GM18526 (cell line): Measurements from ENCODE around the gene HLA-C.

Source experiments
- POLR2A ChIP-seq: IDR thresholded peaks from 3 replicates; pipeline ENCODE4 v1.6.1; 2011; ENCODE audit not compliant: insufficient read length; ENCODE audit errors: extremely low read depth

Gene HLA-C

GRCh38 chr6:31272836-31273626 lies 1.1 kb upstream of the HLA-C start:
- no peak for TF ChIP-seq POLR2A

DNA sequence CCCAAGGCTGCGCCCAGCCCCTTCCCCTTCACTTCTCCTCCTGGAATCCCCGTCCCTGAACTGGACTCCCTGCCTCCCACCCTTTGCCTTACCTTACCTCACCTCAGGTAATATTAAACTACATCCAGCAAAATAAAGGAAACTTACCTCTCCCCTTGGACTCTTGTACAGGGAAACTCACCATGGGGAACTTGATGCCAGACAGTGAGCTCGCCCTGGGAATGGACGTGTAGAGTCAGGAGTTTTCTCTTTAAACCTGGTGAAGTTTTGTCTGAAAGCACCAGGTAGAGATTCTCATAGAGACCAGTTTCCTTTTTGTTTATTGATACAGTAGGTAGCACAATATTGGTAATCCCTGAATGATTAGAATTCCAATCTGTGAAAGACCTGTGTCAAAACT lies 544 bp upstream of the HLA-C start:
- no peak for TF ChIP-seq POLR2A

GRCh38 chr6:31270788-31271640 lies 878 bp downstream of the HLA-C start:
- peak; percentile 26 for TF ChIP-seq POLR2A

DNA sequence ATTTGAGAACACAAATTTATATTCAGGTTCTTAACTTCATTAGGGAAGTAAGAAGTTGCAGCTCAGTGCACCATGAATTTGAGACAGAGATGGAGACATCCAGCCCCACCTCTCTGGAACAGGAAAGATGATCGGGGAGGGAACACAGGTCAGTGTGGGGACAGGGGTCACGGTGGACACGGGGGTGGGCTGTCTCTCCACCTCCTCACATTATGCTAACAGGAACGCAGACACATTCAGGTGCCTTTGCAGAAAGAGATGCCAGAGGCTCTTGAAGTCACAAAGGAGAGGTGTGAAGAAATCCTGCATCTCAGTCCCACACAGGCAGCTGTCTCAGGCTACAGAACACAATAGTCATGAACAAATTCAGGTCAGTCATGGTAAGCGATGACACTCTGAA lies 3.1 kb downstream of the HLA-C start:
- no peak for TF ChIP-seq POLR2A

DNA sequence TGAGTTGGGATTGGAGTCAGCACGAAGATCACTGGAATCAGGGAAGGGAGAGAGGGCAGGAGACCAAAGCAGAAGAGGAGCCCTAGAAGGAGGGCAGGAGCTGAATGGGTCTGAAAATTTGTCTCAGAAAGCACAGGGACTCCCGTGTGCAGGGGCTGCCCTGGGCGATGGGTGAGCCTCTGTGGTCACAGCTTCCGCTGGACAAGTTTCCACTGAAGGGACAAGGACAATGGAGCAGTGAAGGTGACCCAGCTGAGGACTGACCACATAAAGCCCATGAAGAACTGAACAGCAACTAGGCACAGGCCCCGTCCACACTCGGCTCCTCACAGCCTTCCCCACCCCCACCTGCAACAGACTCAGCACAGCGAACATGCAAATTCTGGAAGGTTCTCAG lies 3.5 kb downstream of the HLA-C start:
- TF ChIP-seq POLR2A, result peak; percentile 14

DNA sequence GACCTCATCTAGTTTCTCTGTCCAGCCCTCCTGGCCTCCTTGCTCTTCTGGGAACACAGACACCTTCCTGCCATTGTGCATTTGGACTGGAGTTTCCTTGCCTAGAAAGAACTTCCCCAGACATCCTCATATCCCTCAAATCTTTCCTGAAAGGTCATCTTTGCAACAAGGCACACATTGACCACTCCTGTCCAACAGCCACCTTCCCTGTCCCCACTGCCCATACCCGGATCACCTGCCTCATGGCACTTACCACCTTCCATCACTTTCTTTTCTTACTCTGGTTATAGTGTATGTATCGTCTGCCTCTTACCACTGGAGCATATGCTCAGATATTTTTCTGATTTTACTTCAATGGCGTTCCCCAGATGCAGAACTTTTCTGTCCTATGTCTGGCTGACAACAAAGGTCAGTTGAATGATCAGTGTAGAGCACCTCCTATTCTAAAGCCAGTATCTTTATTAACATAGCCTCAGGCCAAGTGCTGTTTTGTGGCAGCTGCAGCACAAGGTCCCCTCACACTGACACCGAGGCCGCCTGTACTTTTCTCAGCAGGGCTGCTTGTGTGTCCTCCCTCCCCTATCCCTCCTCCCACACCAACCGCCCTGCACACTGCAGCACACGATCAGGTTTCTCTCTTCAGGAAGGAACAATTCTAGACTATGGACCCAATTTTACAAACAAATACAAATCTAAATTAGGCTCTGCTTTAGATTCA lies 4.1 kb downstream of the HLA-C start:
- peak; percentile 16 for TF ChIP-seq POLR2A

- TF ChIP-seq POLR2A, result peak; percentile 10
Observed at GRCh38 chr6:31266567-31267360, 5.1 kb downstream of the HLA-C start.

DNA sequence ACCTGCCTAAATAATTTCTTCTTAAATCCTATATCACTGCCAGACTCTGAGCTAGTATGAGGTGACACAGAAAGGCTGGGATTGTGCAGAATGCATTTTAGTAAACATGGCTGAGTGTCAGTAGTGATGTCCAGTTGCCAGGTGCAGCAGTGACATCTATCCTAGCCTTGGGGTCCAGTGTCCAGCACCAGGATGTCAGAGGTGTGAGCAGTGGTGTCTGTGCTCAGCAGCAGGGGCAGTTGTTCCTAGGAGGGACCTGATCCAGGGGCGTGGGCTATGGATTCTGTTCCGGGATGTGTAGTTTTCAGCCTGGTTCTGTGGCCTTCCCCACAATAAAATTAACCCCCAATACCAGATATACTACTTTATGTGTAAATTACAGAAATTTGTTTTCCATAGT lies 6.0 kb downstream of the HLA-C start:
- no peak for TF ChIP-seq POLR2A

DNA sequence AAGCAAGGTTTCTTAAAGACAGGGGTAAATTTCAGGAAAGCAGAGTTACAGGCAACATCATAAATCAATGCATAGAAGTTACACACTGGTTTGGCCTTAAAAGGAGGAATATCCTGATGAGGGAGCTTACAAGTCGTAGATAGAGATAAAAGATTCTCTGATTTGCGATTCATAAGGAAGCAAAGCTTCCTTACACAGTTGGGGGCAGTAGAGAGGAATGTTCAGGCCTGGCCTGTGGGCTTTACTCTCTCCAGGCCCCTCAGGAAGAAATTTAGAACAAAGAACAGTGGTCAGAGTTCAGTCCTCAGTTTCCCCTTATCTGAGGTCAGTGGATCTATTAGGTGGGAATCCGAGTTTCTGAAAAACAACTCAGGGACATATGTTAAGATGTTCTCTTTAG lies 19.3 kb downstream of the HLA-C start:
- TF ChIP-seq POLR2A, result no peak

DNA sequence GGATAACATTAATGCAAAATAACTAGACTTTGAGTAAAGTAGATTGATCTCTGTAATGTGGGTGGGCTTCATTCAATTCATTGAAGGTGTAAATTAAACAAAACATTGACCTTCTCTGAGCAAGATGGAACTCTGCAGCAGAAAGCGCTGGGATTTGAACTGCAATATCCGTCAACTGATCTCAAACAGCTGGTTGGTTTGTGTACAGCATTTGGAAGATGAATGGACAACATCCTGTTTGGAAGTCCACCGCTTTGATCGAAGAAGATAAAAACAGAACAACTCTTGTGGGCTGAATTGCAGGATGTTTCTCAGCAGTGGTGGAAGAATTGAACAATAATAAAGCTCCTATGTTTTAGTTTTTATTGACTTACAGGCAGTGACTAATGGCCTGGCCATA lies 20.6 kb downstream of the HLA-C start:
- TF ChIP-seq POLR2A, result no peak

- TF ChIP-seq POLR2A, result no peak
Observed at GRCh38 chr6:31249184-31249583, 22.7 kb downstream of the HLA-C start.

DNA sequence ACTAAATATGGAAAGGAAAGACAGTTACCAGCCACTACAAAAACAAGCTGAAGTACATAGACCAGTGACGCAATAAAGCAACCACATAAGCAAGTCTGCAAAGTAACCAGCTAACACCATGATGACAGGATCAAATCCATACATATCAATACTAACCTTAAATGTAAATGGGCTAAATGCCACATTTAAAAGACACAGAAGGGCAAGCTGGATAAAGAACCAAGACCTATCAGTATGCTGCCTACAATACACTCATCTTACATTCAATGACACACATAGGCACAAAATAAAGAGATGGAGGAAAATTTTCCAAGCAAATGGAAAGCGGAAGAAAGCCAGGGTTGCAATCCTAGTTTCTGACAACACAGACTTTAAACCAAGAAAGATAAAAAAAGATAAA lies 24.1 kb downstream of the HLA-C start:
- no peak for TF ChIP-seq POLR2A

DNA sequence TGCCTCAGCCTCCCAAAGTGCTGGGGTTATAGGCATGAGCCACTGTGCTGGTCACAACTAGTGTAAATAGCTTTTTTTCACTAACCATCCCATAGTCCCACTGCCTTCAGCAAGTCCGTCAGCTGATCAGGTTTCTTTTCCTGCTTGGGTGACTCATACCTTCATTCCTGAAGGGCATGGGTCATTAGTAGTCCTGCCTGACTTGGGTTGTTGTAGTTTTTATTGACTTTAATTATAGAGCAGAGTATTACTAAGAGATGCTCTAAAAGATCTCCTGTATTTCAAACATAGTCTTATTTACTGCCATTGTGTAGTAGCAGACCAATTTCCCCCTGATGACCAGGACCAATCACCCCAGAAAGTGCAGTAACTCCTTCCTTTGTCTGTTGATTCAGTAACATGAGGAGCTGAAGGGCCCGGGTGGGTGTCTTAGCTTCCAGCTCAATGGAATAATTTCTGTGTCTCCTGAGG lies 25.8 kb downstream of the HLA-C start:
- TF ChIP-seq POLR2A, result no peak

DNA sequence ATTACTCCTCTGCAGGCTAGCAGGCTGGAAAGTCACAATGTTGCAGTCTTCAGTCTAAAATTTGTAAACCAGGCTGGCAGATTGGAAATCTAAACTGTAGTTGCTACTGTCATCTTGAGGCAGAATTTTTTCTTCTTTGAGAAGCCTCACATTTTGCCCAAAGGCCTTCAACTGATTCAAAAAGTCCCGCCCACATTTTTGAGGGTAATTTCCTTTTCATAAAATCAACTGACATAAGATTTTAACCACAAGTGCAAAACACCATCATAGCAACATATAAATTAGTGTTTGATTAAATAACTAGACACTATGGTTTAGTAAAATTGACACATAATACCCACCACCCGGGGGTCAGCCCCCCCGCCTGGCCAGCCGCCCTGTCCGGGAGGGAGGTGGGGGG lies 28.4 kb downstream of the HLA-C start:
- no peak for TF ChIP-seq POLR2A

GRCh38 chr6:31239854-31240253 lies 32.0 kb downstream of the HLA-C start:
- TF ChIP-seq POLR2A, result no peak

GRCh38 chr6:31228476-31228875 lies 43.4 kb downstream of the HLA-C start:
- no peak for TF ChIP-seq POLR2A
